HepG2 (cell line): ENCODE measurements around the gene CBX6. TPM values are rescaled to one million over a fixed set of nuclear protein-coding genes. Genes with fewer than 3 reads are reported as not detected.
A peak's percentile ranks its signal among the peaks of the same experiment; 100 is the strongest.

Experiments
- HOXA7 ChIP-seq: sonication (generic); formaldehyde crosslinking; IDR thresholded peaks from 2 replicates; pipeline ENCODE4 v1.8.1; 2022; ENCODE audit warnings: mild to moderate bottlenecking, missing genetic modification reagents, moderate library complexity
- MEIS1 ChIP-seq: sonication (generic); formaldehyde crosslinking; IDR thresholded peaks from 2 replicates; pipeline ENCODE4 v1.9.0; 2021; ENCODE audit warnings: mild to moderate bottlenecking, missing genetic modification reagents, moderate library complexity, borderline replicate concordance
- RNF219 ChIP-seq: sonication (generic); formaldehyde crosslinking; IDR thresholded peaks from 2 replicates; pipeline ENCODE4 v1.5.0; 2020; ENCODE audit warnings: mild to moderate bottlenecking, missing genetic modification reagents
- SATB2 ChIP-seq: sonication (generic); formaldehyde crosslinking; IDR thresholded peaks from 2 replicates; pipeline ENCODE4 v1.5.0; 2020; ENCODE audit warnings: missing genetic modification reagents
- THAP11 ChIP-seq: IDR thresholded peaks from 2 replicates; pipeline ENCODE4 v1.6.1; 2016; ENCODE audit warnings: missing biosample characterization, missing genetic modification reagents
- ZNF24 ChIP-seq: fragments of 450-650 bp; IDR thresholded peaks from 2 replicates; pipeline ENCODE4 v1.6.1; 2017; ENCODE audit warnings: antibody characterized with exemption, mild to moderate bottlenecking
- ZNF547 ChIP-seq: sonication (generic); formaldehyde crosslinking; IDR thresholded peaks from 2 replicates; pipeline ENCODE4 v1.5.1; 2020; ENCODE audit warnings: mild to moderate bottlenecking, missing genetic modification reagents
- ZNF609 ChIP-seq: sonication (generic); formaldehyde crosslinking; IDR thresholded peaks from 2 replicates; pipeline ENCODE4 v1.4.0; 2020; ENCODE audit warnings: mild to moderate bottlenecking, missing genetic modification reagents, borderline replicate concordance
- ZNF749 ChIP-seq: sonication (generic); formaldehyde crosslinking; IDR thresholded peaks from 2 replicates; pipeline ENCODE4 v1.8.0; 2022; ENCODE audit warnings: mild to moderate bottlenecking, missing genetic modification reagents, moderate library complexity, borderline replicate concordance
- polyA plus RNA-seq, 8 experiments: library from polyadenylated mRNA; depleted of rRNA in 3 of 8; stranded (reverse) in 7 of 8; unstranded in 1 of 8; fragments of >200 nt; fragmentation: Illumina TruSeq in 4 of 8; extraction: Trizol in 4 of 8; gene quantifications; 2 replicates each; pipeline versions ENCODE4 v1.2.1 to v1.2.3, GENCODE V29; 2011 to 2016; ENCODE audit warnings: low read depth in 4 of 8, missing spikeins in 1 of 8, mixed read lengths in 1 of 8; ENCODE audit not compliant: insufficient read depth in 1 of 8
- total RNA-seq, 5 experiments: library from RNA; depleted of rRNA; stranded (reverse); fragments of >200 nt; fragmentation: Illumina TruSeq; extraction: Trizol; gene quantifications; 2 replicates each; pipeline ENCODE4 v1.2.3, GENCODE V29; 2016; ENCODE audit warnings: low read depth in 1 of 5
- TF ChIP-seq, protein P1 (sequence below): sonication (generic); formaldehyde crosslinking; IDR thresholded peaks from 2 replicates; pipeline ENCODE4 v1.5.0; 2020; ENCODE audit warnings: mild to moderate bottlenecking, missing genetic modification reagents, moderate library complexity
- TF ChIP-seq, protein P2 (sequence below): sonication (generic); formaldehyde crosslinking; IDR thresholded peaks from 2 replicates; pipeline ENCODE4 v1.4.0; 2020; ENCODE audit warnings: missing genetic modification reagents
- TF ChIP-seq, protein P3 (sequence below): sonication (generic); formaldehyde crosslinking; IDR thresholded peaks from 2 replicates; pipeline ENCODE4 v1.5.1; 2020; ENCODE audit warnings: mild to moderate bottlenecking, missing genetic modification reagents, borderline replicate concordance

Gene CBX6
- total and polyA plus RNA-seq, 2 of the 13 experiments (the other 11 are each of a cell fraction or from before 2014, with no cell fraction given): 1.7 to 6.5 TPM

DNA sequence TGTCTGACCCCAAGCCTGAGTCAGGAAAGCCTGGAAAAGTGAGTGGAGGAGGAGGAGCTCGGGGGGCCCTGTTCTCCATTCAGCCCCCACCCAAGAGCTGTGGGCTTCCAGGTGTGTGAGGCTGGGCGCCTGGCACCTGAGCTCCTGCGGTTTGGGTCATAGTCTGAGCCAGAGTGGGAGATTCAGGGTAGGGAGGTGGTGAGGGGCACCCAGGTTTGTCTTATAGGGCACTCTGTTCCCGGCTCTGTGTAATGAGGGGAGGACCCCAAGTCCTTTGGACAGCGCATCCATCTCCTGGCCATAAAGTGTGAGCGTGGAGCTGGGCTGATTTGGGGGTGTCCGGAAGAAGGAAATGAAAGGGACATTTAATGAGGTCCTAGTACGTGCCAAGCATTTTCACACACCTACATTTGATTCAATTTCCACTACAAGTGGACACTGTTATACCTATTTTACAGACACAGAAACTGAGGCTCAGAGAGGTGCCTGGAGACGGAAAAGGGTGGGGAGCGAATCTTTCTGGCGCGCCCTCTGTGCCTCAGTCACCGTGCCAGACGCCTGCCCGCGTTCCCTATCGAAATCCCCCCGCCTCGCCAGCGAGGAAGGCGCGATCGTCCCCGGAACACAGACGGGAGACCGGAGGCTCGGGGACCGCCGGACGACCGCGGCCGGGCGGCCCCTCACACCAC is 29.4 kb downstream of the CBX6 start (continued):
- TF ChIP-seq, protein P1, sequence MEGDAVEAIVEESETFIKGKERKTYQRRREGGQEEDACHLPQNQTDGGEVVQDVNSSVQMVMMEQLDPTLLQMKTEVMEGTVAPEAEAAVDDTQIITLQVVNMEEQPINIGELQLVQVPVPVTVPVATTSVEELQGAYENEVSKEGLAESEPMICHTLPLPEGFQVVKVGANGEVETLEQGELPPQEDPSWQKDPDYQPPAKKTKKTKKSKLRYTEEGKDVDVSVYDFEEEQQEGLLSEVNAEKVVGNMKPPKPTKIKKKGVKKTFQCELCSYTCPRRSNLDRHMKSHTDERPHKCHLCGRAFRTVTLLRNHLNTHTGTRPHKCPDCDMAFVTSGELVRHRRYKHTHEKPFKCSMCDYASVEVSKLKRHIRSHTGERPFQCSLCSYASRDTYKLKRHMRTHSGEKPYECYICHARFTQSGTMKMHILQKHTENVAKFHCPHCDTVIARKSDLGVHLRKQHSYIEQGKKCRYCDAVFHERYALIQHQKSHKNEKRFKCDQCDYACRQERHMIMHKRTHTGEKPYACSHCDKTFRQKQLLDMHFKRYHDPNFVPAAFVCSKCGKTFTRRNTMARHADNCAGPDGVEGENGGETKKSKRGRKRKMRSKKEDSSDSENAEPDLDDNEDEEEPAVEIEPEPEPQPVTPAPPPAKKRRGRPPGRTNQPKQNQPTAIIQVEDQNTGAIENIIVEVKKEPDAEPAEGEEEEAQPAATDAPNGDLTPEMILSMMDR (CRISPR knock-in tag): no peak
- TF ChIP-seq, protein P2, sequence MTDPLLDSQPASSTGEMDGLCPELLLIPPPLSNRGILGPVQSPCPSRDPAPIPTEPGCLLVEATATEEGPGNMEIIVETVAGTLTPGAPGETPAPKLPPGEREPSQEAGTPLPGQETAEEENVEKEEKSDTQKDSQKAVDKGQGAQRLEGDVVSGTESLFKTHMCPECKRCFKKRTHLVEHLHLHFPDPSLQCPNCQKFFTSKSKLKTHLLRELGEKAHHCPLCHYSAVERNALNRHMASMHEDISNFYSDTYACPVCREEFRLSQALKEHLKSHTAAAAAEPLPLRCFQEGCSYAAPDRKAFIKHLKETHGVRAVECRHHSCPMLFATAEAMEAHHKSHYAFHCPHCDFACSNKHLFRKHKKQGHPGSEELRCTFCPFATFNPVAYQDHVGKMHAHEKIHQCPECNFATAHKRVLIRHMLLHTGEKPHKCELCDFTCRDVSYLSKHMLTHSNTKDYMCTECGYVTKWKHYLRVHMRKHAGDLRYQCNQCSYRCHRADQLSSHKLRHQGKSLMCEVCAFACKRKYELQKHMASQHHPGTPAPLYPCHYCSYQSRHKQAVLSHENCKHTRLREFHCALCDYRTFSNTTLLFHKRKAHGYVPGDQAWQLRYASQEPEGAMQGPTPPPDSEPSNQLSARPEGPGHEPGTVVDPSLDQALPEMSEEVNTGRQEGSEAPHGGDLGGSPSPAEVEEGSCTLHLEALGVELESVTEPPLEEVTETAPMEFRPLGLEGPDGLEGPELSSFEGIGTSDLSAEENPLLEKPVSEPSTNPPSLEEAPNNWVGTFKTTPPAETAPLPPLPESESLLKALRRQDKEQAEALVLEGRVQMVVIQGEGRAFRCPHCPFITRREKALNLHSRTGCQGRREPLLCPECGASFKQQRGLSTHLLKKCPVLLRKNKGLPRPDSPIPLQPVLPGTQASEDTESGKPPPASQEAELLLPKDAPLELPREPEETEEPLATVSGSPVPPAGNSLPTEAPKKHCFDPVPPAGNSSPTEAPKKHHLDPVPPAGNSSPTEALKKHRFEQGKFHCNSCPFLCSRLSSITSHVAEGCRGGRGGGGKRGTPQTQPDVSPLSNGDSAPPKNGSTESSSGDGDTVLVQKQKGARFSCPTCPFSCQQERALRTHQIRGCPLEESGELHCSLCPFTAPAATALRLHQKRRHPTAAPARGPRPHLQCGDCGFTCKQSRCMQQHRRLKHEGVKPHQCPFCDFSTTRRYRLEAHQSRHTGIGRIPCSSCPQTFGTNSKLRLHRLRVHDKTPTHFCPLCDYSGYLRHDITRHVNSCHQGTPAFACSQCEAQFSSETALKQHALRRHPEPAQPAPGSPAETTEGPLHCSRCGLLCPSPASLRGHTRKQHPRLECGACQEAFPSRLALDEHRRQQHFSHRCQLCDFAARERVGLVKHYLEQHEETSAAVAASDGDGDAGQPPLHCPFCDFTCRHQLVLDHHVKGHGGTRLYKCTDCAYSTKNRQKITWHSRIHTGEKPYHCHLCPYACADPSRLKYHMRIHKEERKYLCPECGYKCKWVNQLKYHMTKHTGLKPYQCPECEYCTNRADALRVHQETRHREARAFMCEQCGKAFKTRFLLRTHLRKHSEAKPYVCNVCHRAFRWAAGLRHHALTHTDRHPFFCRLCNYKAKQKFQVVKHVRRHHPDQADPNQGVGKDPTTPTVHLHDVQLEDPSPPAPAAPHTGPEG (CRISPR knock-in tag): no peak
- TF ChIP-seq SATB2 (no peak), MEIS1 (peak; percentile 23; the same call in 1 of the 2 replicates), HOXA7 (CRISPR knock-in tag) (no peak), ZNF24 (no peak), ZNF609 (CRISPR knock-in tag) (no peak), THAP11 (no peak), RNF219 (CRISPR knock-in tag) (no peak), ZNF547 (CRISPR knock-in tag) (no peak), ZNF749 (CRISPR knock-in tag) (no peak)
- TF ChIP-seq, protein P3, sequence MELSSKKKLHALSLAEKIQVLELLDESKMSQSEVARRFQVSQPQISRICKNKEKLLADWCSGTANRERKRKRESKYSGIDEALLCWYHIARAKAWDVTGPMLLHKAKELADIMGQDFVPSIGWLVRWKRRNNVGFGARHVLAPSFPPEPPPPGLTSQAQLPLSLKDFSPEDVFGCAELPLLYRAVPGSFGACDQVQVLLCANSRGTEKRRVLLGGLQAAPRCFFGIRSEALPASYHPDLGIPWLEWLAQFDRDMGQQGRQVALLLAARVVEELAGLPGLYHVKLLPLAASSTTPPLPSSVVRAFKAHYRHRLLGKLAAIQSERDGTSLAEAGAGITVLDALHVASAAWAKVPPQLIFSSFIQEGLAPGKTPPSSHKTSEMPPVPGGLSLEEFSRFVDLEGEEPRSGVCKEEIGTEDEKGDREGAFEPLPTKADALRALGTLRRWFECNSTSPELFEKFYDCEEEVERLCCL: no peak
